Panc1 (cell line): Measurements from ENCODE around the gene FANCC. TPM values are rescaled to one million over a fixed set of nuclear protein-coding genes. Genes with fewer than 3 reads are reported as not detected.

Experiments
- ATAC-seq: fragments of 200-7000 bp; cut with Tn5 transposase; 2 replicates; pipeline ENCODE4 v1.9.1; 2020; ENCODE audit warnings: mild to moderate bottlenecking, moderate library complexity
- BruUV-seq: library from RNA; stranded (reverse); fragments of 400-500 nt; replicated peaks from 2 replicates; lab custom pipeline; 2021; lab: Mats Ljungman, UMichigan
- CTCF ChIA-PET: fragments of 300-600 bp; sonication (Branson Sonifier 250); formaldehyde crosslinking; loops from one replicate; lab custom pipeline; 2022; ENCODE audit warnings: antibody characterized with exemption; lab: Charles Lee
- POLR2A ChIA-PET: fragments of 300-600 bp; sonication (Branson Sonifier 250); formaldehyde crosslinking; loops from one replicate; lab custom pipeline; 2022; ENCODE audit warnings: antibody characterized with exemption; lab: Charles Lee
- DNase-seq: peaks from one replicate; pipeline ENCODE4 v3.0.0-alpha.2; 2010; ENCODE audit warnings: low read depth, low spot score
- H3K27ac ChIP-seq: 2 replicates; pipeline ENCODE4 v1.5.1; 2011; ENCODE audit warnings: mild to moderate bottlenecking, low read length, inconsistent platforms
- H3K27me3 ChIP-seq: fragments of 200-500 bp; sonication (Bioruptor generic); 2 replicates; pipeline ENCODE4 v1.6.0; 2014; ENCODE audit warnings: low read length, inconsistent platforms; ENCODE audit not compliant: control insufficient read depth, insufficient read depth
- H3K36me3 ChIP-seq: fragments of 200-500 bp; sonication (Bioruptor generic); 2 replicates; pipeline ENCODE4 v1.5.1; 2014; ENCODE audit warnings: inconsistent platforms, mild to moderate bottlenecking, low read length, moderate library complexity; ENCODE audit not compliant: control insufficient read depth, insufficient read depth
- H3K4me1 ChIP-seq: 2 replicates; pipeline ENCODE4 v1.5.1; 2011; ENCODE audit warnings: inconsistent platforms, mild to moderate bottlenecking, low read length, moderate library complexity; ENCODE audit not compliant: control insufficient read depth, insufficient read depth
- H3K4me3 ChIP-seq, 2 experiments: 2 replicates each; pipeline ENCODE4 v1.5.1; 2011 to 2012; ENCODE audit warnings: low read depth in 2 of 2, low read length in 2 of 2, mild to moderate bottlenecking in 2 of 2, inconsistent platforms in 1 of 2, moderate library complexity in 1 of 2
- H3K9me3 ChIP-seq: fragments of 200-500 bp; sonication (Bioruptor generic); 2 replicates; pipeline ENCODE4 v1.5.1; 2014; ENCODE audit warnings: low read depth, mild to moderate bottlenecking, inconsistent platforms, low read length, moderate library complexity; ENCODE audit not compliant: control insufficient read depth, insufficient read depth
- POLR2AphosphoS5 ChIP-seq: IDR thresholded peaks from 2 replicates; pipeline ENCODE4 v1.6.1; 2012; ENCODE audit warnings: mild to moderate bottlenecking, low read depth, low read length, moderate library complexity
- SIN3A ChIP-seq: IDR thresholded peaks from 2 replicates; pipeline ENCODE4 v1.6.1; 2012; ENCODE audit warnings: low read depth, mild to moderate bottlenecking, low read length, moderate library complexity, borderline replicate concordance; ENCODE audit not compliant: insufficient read depth
- TCF7L2 ChIP-seq: IDR thresholded peaks from 2 replicates; pipeline ENCODE4 v1.6.1; 2011; ENCODE audit warnings: mild to moderate bottlenecking, low read depth, low read length, inconsistent platforms
- in situ Hi-C: cut with HindIII; loops from 2 replicates; pipeline ENCODE4 v1.10.0; 2016; ENCODE audit warnings: low sequenced_read_pairs, low pct_unique_long_range_greater_than_20kb
- intact Hi-C: fragments of 100-400 bp; cut with micrococcal nuclease; formaldehyde crosslinking; loops from one replicate; pipeline ENCODE4 v1.10.0; 2022; ENCODE audit not compliant: unreplicated experiment
- total RNA-seq: library from RNA; stranded (reverse); gene quantifications from one replicate; pipeline ENCODE4 v1.2.1, GENCODE V29; 2021; ENCODE audit not compliant: unreplicated experiment
- TF ChIP-seq, protein P1 (sequence below), 2 experiments: IDR thresholded peaks; 2 replicates each; pipeline ENCODE4 v1.6.1; 2011 to 2012; ENCODE audit warnings: low read depth in 2 of 2, control low read depth in 1 of 2, low read length in 1 of 2, mild to moderate bottlenecking in 1 of 2, moderate library complexity in 1 of 2; ENCODE audit not compliant: insufficient read depth in 1 of 2
- TF ChIP-seq, protein P2 (sequence below): fragments of 450-650 bp; IDR thresholded peaks from 2 replicates; pipeline ENCODE4 v1.5.1; 2017; ENCODE audit warnings: mild to moderate bottlenecking

The FANCC gene
- total RNA-seq, 1 experiment from 2014 or later, result 17.8 TPM

DNA sequence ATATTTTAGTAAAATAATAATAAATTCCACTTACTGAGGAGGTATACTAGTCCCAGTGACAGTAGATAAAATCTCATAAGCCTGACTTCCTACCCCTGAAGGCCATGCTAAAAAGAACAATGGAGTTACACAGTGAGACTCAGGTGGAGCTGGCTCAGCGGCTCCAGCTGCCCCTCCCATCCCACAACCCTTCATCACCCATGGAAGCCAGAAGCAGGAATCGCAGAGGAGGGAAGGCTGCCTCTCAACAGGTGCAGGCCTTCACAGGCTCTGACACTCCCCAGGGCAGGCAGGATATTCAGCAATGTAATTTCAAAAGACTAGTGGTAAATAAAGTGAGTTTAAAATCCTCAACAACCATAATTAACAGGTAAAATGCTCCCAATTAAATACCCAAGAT is 67.5 kb downstream of the FANCC start:
- in situ Hi-C loops (no loop called here), intact Hi-C loops (no loop called here)
- Histone ChIP-seq H3K4me3 (no peak overlapping the region), H3K27me3 (no peaks in the 10 kb centered on the region), H3K4me1 (no peaks in the 10 kb centered on the region; the same call in 1 of the 2 replicates), H3K9me3 (no peaks in the 10 kb centered on the region), H3K27ac (no peak overlapping the region), H3K36me3 (no peaks in the 10 kb centered on the region; the same call in 1 of the 2 replicates)
- ATAC-seq, result no peak
- ChIA-PET CTCF (no interaction called here), POLR2A (no interaction called here)
- BruUV-seq, result no TSS peak
- no peak for DNase-seq
- no peak for TF ChIP-seq TCF7L2
- no peak for TF ChIP-seq SIN3A
- TF ChIP-seq POLR2AphosphoS5, result no peak
- TF ChIP-seq, protein P1, sequence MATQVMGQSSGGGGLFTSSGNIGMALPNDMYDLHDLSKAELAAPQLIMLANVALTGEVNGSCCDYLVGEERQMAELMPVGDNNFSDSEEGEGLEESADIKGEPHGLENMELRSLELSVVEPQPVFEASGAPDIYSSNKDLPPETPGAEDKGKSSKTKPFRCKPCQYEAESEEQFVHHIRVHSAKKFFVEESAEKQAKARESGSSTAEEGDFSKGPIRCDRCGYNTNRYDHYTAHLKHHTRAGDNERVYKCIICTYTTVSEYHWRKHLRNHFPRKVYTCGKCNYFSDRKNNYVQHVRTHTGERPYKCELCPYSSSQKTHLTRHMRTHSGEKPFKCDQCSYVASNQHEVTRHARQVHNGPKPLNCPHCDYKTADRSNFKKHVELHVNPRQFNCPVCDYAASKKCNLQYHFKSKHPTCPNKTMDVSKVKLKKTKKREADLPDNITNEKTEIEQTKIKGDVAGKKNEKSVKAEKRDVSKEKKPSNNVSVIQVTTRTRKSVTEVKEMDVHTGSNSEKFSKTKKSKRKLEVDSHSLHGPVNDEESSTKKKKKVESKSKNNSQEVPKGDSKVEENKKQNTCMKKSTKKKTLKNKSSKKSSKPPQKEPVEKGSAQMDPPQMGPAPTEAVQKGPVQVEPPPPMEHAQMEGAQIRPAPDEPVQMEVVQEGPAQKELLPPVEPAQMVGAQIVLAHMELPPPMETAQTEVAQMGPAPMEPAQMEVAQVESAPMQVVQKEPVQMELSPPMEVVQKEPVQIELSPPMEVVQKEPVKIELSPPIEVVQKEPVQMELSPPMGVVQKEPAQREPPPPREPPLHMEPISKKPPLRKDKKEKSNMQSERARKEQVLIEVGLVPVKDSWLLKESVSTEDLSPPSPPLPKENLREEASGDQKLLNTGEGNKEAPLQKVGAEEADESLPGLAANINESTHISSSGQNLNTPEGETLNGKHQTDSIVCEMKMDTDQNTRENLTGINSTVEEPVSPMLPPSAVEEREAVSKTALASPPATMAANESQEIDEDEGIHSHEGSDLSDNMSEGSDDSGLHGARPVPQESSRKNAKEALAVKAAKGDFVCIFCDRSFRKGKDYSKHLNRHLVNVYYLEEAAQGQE (IDR thresholded peaks at IDR 0.05; ENCODE audit: insufficient read depth in 1 of 2, low read depth in 2 of 2, low read length in 1 of 2), result no peak
- TF ChIP-seq, protein P2, sequence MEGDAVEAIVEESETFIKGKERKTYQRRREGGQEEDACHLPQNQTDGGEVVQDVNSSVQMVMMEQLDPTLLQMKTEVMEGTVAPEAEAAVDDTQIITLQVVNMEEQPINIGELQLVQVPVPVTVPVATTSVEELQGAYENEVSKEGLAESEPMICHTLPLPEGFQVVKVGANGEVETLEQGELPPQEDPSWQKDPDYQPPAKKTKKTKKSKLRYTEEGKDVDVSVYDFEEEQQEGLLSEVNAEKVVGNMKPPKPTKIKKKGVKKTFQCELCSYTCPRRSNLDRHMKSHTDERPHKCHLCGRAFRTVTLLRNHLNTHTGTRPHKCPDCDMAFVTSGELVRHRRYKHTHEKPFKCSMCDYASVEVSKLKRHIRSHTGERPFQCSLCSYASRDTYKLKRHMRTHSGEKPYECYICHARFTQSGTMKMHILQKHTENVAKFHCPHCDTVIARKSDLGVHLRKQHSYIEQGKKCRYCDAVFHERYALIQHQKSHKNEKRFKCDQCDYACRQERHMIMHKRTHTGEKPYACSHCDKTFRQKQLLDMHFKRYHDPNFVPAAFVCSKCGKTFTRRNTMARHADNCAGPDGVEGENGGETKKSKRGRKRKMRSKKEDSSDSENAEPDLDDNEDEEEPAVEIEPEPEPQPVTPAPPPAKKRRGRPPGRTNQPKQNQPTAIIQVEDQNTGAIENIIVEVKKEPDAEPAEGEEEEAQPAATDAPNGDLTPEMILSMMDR, result no peak

DNA sequence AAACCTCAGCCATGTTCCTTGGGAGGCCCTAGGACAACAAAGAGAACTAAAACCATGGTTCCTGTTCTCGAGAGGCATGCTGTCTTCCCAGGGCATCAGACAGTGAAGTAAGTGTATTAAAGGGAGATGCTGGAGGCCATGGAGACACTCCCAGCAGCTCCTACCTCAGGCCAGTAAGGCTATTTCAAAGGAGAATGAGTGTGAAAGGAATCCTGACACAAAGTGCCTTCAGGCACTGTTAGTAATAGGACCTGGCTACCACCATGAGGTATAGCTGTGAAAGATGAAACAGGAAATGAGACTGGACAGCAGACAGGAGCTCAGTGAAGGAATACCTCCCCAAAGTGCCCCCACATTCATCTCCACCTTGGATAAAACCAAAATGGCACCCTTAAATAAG is 71.0 kb downstream of the FANCC start:
- intact Hi-C loops (no loop called here), in situ Hi-C loops (no loop called here)
- H3K27ac ChIP-seq, result no peak overlapping the region
- no TSS peak for BruUV-seq
- TF ChIP-seq, protein P1 (IDR thresholded peaks at IDR 0.05; ENCODE audit: insufficient read depth in 1 of 2, low read depth in 2 of 2, low read length in 1 of 2), result no peak
- TF ChIP-seq SIN3A, result no peak
- TF ChIP-seq, protein P2, result no peak
- no peaks in the 10 kb centered on the region; the same call in 1 of the 2 replicates for H3K4me1 ChIP-seq
- no peaks in the 10 kb centered on the region for H3K27me3 ChIP-seq
- H3K9me3 ChIP-seq, result no peaks in the 10 kb centered on the region
- DNase-seq (no peak), ATAC-seq (no peak)
- ChIA-PET CTCF (no interaction called here), POLR2A (no interaction called here)
- no peaks in the 10 kb centered on the region; the same call in 1 of the 2 replicates for H3K36me3 ChIP-seq
- no peak overlapping the region for H3K4me3 ChIP-seq
